ENCODE results near the gene GNA14.

Gene GNA14

GRCh38 chr9:77679088-77679487, 31.0 kb upstream of the GNA14 start:
- ChIA-PET POLR2A (no interaction called here), CTCF (no interaction called here)
- H3K4me3 ChIP-seq (ENCODE audit: low read depth, low read length), result no peak overlapping the region
- TF ChIP-seq CTCF (IDR thresholded peaks at IDR 0.05; ENCODE audit: insufficient read depth, low read length, missing control alignments), result no peak
- no peak for DNase-seq (ENCODE audit: low read depth, low spot score)

DNA sequence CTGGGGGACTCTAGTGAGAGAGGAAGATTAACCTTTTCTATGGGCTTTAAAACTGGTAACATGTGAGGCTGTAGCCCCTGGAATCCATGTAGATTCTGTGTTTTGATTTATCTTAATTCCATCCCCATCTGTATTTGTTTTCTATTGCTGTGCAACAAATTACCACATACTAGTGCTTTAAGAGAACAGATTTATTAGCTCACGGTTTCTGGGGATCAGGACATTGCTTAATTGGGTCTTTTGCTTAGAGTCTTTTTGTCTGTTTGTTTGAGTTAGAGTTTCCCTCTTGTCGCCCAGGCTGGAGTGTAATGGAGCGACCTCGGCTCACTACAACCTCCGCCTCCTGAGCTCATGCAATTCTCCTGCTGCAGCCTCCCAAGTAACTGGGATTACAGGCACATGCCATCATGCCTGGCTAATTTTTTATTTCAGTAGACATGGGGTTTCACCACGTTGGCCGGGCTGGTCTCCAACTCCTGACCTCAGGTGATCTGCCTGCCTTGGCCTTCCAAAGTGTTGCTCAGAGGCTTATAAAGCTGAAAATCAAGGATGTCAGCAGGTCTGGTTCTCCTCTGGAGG, 29.9 kb upstream of the GNA14 start:
- ChIA-PET CTCF (no interaction called here), POLR2A (no interaction called here)
- no peak overlapping the region for H3K4me3 ChIP-seq (ENCODE audit: low read depth, low read length)
- DNase-seq (ENCODE audit: low read depth, low spot score), result no peak
- TF ChIP-seq CTCF (IDR thresholded peaks at IDR 0.05; ENCODE audit: insufficient read depth, low read length, missing control alignments), result no peak

- ChIA-PET POLR2A (no interaction called here), CTCF (no interaction called here)
- no peak overlapping the region for H3K4me3 ChIP-seq (ENCODE audit: low read depth, low read length)
- DNase-seq (ENCODE audit: low read depth, low spot score), result no peak
- TF ChIP-seq CTCF (IDR thresholded peaks at IDR 0.05; ENCODE audit: insufficient read depth, low read length, missing control alignments), result no peak
Observed at GRCh38 chr9:77677397-77677796, 29.3 kb upstream of the GNA14 start.

GRCh38 chr9:77673941-77674791, 26.0 kb upstream of the GNA14 start:
- no peak for TF ChIP-seq CTCF (IDR thresholded peaks at IDR 0.05; ENCODE audit: insufficient read depth, low read length, missing control alignments)
- DNase-seq (ENCODE audit: low read depth, low spot score), result peak; percentile 16
- H3K4me3 ChIP-seq (ENCODE audit: low read depth, low read length), result no peak overlapping the region
- ChIA-PET POLR2A (no interaction called here), CTCF (interaction anchor here (0.8 kb wide), 2 partner anchors 40 to 361 kb away, joined by 3 read pairs; no protein-coding TSS in a partner anchor)

- no peak for TF ChIP-seq CTCF (IDR thresholded peaks at IDR 0.05; ENCODE audit: insufficient read depth, low read length, missing control alignments)
- POLR2A ChIA-PET, result no interaction called here
- H3K4me3 ChIP-seq (ENCODE audit: low read depth, low read length), result no peak overlapping the region
- no peak for DNase-seq (ENCODE audit: low read depth, low spot score)
- CTCF ChIA-PET, result no interaction called here
Observed at GRCh38 chr9:77672183-77672582, 24.1 kb upstream of the GNA14 start.

DNA sequence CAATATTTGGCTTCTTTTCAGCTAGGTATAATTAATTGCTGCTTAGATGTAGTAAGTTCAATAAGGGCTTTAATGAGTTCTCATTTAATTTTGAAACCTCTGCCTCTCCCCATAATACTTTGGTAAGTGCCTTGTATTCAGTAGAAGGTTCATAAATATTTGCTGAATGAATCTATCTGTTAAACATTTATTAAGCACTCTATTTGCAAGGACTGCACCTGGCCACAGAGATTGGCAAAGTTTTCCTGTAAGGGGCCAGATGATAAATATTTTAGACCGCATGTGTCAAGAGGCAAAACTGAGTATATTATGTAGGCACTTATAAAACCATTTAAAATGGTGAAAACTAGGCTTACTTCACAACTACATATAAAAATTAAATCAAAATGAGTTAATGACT, 19.0 kb upstream of the GNA14 start:
- DNase-seq (ENCODE audit: low read depth, low spot score), result no peak
- ChIA-PET CTCF (no interaction called here), POLR2A (no interaction called here)
- TF ChIP-seq CTCF (IDR thresholded peaks at IDR 0.05; ENCODE audit: insufficient read depth, low read length, missing control alignments), result no peak
- no peak overlapping the region for H3K4me3 ChIP-seq (ENCODE audit: low read depth, low read length)

Measured in AG04449 (cell line).